Measurements from ENCODE around the gene PCDHB4. TPM values are rescaled to one million over a fixed set of nuclear protein-coding genes. Genes with fewer than 3 reads are reported as not detected.
A peak's percentile ranks its signal among the peaks of the same experiment; 100 is the strongest.

The PCDHB4 gene
- total and polyA plus RNA-seq, 2 of the 4 experiments (the other 2 are of a cell fraction): 0.03 TPM; not detected in 1

GRCh38 chr5:141149812-141150211 is 28.2 kb downstream of the PCDHB4 start, which contains the start of gene PCDHB6:
PCDHB6 (plus strand) TSS chr5:141150057; CDS start chr5:141150258, 201 bp downstream.
- CTCF ChIA-PET: no interaction called here

More at GRCh38 chr5:141149812-141150211, 28.2 kb downstream of the PCDHB4 start, which contains the start of gene PCDHB6:
- no peaks in the 10 kb centered on the region for H3K79me1 ChIP-seq (ENCODE audit: low read depth in 1 of 2, low read length in 2 of 2)
- H3K18ac ChIP-seq (ENCODE audit: low read depth, low read length): no peak within 1 kb of the TSS
- ATAC-seq (ENCODE audit: low read depth): no peak
- H3K27ac ChIP-seq (ENCODE audit: insufficient read depth, low read length): no peak within 1 kb of the TSS
- H3K9ac ChIP-seq (ENCODE audit: low read depth, low read length): no peak within 1 kb of the TSS
- peak; percentile 3 for DNase-seq
- POLR2A ChIA-PET (ENCODE audit: unreplicated experiment): no interaction called here
- peak within 1 kb of the TSS; percentile 81; the same call in 1 of the 2 replicates for H3K4me2 ChIP-seq (ENCODE audit: low read depth, low read length)
- H3K4me1 ChIP-seq (ENCODE audit: control insufficient read depth, insufficient read depth, low read length): no peaks in the 10 kb centered on the region
- H3K4ac ChIP-seq (ENCODE audit: low read depth, low read length): no peak within 1 kb of the TSS
- no peak within 1 kb of the TSS for H3K23ac ChIP-seq (ENCODE audit: low read depth, low read length)
- intact Hi-C loops (cut with micrococcal nuclease) (no loop called here), in situ Hi-C loops (cut with MboI; ENCODE audit: low sequenced_read_pairs) (no loop called here), dilution Hi-C loops (cut with HindIII; ENCODE audit: low sequenced_read_pairs, unreplicated experiment) (no loop called here)
- no peak within 1 kb of the TSS for H2BK5ac ChIP-seq (ENCODE audit: low read depth, low read length, poor library complexity, severe bottlenecking)
- no peak within 1 kb of the TSS for H2BK20ac ChIP-seq (ENCODE audit: low read depth, low read length)
- peak within 1 kb of the TSS; percentile 25 for H3K4me3 ChIP-seq (ENCODE audit: insufficient read depth, low read depth, low read length)
- no peaks in the 10 kb centered on the region for H3K27me3 ChIP-seq (ENCODE audit: control insufficient read depth, insufficient read depth, low read length)
- no peak within 1 kb of the TSS for H2AK5ac ChIP-seq (ENCODE audit: low read depth, low read length)
- no peak within 1 kb of the TSS for H2BK120ac ChIP-seq (ENCODE audit: low read depth, low read length)
- WGBS, 2 experiments (ENCODE audit: extremely low coverage in 2 of 2, insufficient read length in 1 of 2): 12% methylated on average over 6 of the region's 18 CpGs; no CpG with 5 or more reads in 1 of the 2 experiments
- H3K9me3 ChIP-seq (ENCODE audit: control insufficient read depth, insufficient read depth, low read length): peaks cover 13% of the 10 kb centered on the region; the same call in 1 of the 2 replicates
- no peak within 1 kb of the TSS for H2AK9ac ChIP-seq (replicated peaks; ENCODE audit: low read depth, low read length, poor library complexity)
- no peaks in the 10 kb centered on the region for H3K9me1 ChIP-seq (ENCODE audit: insufficient read depth, low read length)
- H2AFZ ChIP-seq (replicated peaks; ENCODE audit: low read length, poor library complexity): peak within 1 kb of the TSS; percentile 59
- H4K5ac ChIP-seq (ENCODE audit: low read depth, low read length): no peak within 1 kb of the TSS
- no peaks in the 10 kb centered on the region for H4K20me1 ChIP-seq (ENCODE audit: insufficient read depth, low read length)
- BruUV-seq (replicated peaks): no TSS peak
- no peak within 1 kb of the TSS for H4K91ac ChIP-seq (ENCODE audit: insufficient read depth, low read depth, low read length)
- TF ChIP-seq MXI1 (IDR thresholded peaks at IDR 0.05; ENCODE audit: borderline replicate concordance, low read depth, low read length) (no peak), RFX5 (IDR thresholded peaks at IDR 0.05; ENCODE audit: low read depth, low read length) (no peak), MAZ (IDR thresholded peaks at IDR 0.05; ENCODE audit: borderline replicate concordance, low read depth, low read length) (no peak), POLR2A (IDR thresholded peaks at IDR 0.05; ENCODE audit: low read depth, low read length) (no peak), CEBPB (IDR thresholded peaks at IDR 0.05; ENCODE audit: low read depth, low read length) (no peak), CHD1 (IDR thresholded peaks at IDR 0.05; ENCODE audit: low read depth, low read length) (no peak), RCOR1 (IDR thresholded peaks at IDR 0.05; ENCODE audit: insufficient replicate concordance, low read length) (no peak), SMC3 (IDR thresholded peaks at IDR 0.05; ENCODE audit: low read depth, low read length) (no peak), MAFK (IDR thresholded peaks at IDR 0.05; ENCODE audit: low read depth, low read length) (no peak), CTCF (conservative IDR thresholded peaks at IDR 0.05; ENCODE audit: low read depth, low read length) (no peak), FOS (IDR thresholded peaks at IDR 0.05; ENCODE audit: low read depth, low read length) (no peak), NFE2L2 (IDR thresholded peaks at IDR 0.05; ENCODE audit: low read depth, low read length) (no peak)
- TF ChIP-seq, protein P1, sequence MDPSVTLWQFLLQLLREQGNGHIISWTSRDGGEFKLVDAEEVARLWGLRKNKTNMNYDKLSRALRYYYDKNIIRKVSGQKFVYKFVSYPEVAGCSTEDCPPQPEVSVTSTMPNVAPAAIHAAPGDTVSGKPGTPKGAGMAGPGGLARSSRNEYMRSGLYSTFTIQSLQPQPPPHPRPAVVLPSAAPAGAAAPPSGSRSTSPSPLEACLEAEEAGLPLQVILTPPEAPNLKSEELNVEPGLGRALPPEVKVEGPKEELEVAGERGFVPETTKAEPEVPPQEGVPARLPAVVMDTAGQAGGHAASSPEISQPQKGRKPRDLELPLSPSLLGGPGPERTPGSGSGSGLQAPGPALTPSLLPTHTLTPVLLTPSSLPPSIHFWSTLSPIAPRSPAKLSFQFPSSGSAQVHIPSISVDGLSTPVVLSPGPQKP (IDR thresholded peaks at IDR 0.05; ENCODE audit: borderline replicate concordance, low read depth, low read length): no peak
- no peak within 1 kb of the TSS for H2BK15ac ChIP-seq (ENCODE audit: low read depth, low read length)
- H4K8ac ChIP-seq (ENCODE audit: low read depth in 2 of 2, low read length in 2 of 2): no peak within 1 kb of the TSS
- no peak within 1 kb of the TSS for H3K14ac ChIP-seq (replicated peaks; ENCODE audit: low read depth, low read length)
- no peak within 1 kb of the TSS for H3K56ac ChIP-seq (ENCODE audit: extremely low read depth, insufficient read depth, low read length)
- H3K36me3 ChIP-seq (ENCODE audit: control insufficient read depth, insufficient read depth, low read length): no peaks in the 10 kb centered on the region
